ENCODE results near the gene FRS3.

FRS3 gene

DNA sequence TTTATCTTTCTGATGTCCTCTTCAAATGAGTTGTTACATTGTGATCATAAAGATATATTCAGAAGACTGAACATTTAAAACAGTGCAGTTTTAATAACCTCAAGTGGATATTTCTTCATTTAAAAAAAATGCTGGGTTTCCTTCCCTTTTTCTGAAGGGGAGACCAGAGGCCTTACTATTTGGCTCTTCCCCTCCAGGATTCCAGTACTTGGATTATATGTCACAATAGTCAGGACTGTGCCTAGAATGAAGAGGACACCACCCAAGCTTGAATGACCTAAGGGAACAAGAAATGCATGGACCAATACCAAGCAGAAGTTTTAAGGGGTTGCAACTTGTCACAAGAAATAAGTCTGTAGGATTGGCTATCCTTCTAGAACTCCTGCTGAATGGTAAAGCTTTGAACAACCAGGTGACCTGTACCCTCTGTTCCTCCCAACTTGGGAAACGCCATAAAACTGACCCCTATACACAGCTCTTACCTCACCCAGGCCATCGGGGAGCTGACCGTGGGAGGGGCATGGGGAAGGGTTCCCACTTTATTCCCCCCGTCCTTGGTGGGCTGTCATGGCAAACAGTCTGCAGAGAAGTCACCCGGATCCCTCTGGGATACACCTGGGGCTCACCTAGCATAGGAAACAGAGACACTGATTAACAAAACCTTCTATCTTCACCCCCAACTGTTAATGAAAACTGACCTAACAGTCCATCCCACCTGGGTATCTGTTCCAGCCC, 2.0 kb downstream of the FRS3 start:
- Histone ChIP-seq H3K36me3 (ENCODE audit: insufficient read depth, low read length) (peaks cover 10% of the 10 kb centered on the region; the same call in 1 of the 2 replicates), H3K4me3 (no peak overlapping the region), H3K9ac (ENCODE audit: insufficient read length) (no peak overlapping the region), H3K27ac (no peak overlapping the region), H3K9me3 (ENCODE audit: low read depth, low read length) (no peaks in the 10 kb centered on the region)
- TF ChIP-seq POLR2AphosphoS5 (IDR thresholded peaks at IDR 0.05; ENCODE audit: borderline replicate concordance, low read depth, low read length) (no peak), FOXP2 (optimal IDR thresholded peaks at IDR 0.05; ENCODE audit: control extremely low read depth, extremely low read length, insufficient read depth) (no peak), EZH2 (IDR thresholded peaks at IDR 0.05) (no peak)
- no peak for DNase-seq (ENCODE audit: low read depth, low spot score)

DNA sequence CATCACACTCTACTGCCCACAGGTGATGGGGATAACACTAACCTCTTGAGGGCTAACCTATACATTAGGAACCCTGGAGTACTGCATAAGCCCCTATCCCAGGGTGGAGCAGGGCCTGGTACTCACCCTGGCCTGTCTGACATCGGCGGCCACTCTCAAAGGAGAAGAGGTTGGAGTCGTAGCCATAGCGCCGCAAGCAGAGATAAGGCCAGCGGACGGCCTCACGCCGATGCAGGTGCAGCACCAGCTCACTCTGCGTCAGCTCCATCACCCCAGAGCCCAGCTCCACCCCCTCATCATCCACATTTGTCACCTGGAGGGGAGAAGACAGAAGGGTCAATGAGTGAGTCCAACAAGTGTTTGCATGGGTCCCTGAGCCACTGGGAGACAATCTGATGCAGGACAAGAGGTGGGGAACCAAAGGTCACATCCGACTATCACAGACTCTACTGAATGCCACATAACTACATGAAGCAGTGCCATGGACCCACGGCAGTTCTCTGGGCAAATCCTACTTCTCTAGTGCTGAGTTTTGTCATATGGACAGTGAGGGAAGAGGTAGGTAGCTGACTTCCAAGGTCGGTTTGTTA, 4.3 kb downstream of the FRS3 start:
- DNase-seq (ENCODE audit: low read depth, low spot score) = no peak
- Histone ChIP-seq H3K27ac (no peak overlapping the region), H3K9ac (ENCODE audit: insufficient read length) (no peak overlapping the region), H3K4me3 (no peak overlapping the region), H3K36me3 (ENCODE audit: insufficient read depth, low read length) (peaks cover 10% of the 10 kb centered on the region; the same call in 1 of the 2 replicates), H3K9me3 (ENCODE audit: low read depth, low read length) (no peaks in the 10 kb centered on the region)
- TF ChIP-seq EZH2 (IDR thresholded peaks at IDR 0.05) (no peak), FOXP2 (optimal IDR thresholded peaks at IDR 0.05; ENCODE audit: control extremely low read depth, extremely low read length, insufficient read depth) (no peak), POLR2AphosphoS5 (IDR thresholded peaks at IDR 0.05; ENCODE audit: borderline replicate concordance, low read depth, low read length) (no peak)

DNA sequence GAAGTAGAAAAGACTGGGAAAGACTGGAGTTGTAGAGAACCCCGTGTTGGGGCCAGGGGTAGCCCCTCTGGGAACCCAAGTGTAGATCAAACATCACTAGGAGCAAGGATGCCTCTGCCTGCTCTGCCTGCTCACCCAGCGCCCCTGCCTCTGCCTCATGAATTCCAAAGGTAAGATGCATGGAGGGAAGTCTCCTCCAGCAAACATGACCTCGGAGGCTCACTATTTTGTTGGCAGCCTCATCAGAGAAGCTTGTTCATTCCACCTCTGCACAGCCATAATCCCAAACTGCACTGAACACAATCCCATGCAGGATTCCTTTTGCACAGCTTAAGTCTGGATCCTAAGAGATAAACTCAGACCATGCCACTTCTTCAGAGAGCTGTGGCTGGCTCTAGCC, 4.9 kb downstream of the FRS3 start:
- no peak overlapping the region for H3K4me3 ChIP-seq
- peaks cover 10% of the 10 kb centered on the region; the same call in 1 of the 2 replicates for H3K36me3 ChIP-seq (ENCODE audit: insufficient read depth, low read length)
- DNase-seq (ENCODE audit: low read depth, low spot score) = no peak
- no peak for TF ChIP-seq FOXP2 (optimal IDR thresholded peaks at IDR 0.05; ENCODE audit: control extremely low read depth, extremely low read length, insufficient read depth)
- TF ChIP-seq POLR2AphosphoS5 (IDR thresholded peaks at IDR 0.05; ENCODE audit: borderline replicate concordance, low read depth, low read length) = no peak
- no peak overlapping the region for H3K27ac ChIP-seq
- no peak overlapping the region for H3K9ac ChIP-seq (ENCODE audit: insufficient read length)
- H3K9me3 ChIP-seq (ENCODE audit: low read depth, low read length) = no peaks in the 10 kb centered on the region

DNA sequence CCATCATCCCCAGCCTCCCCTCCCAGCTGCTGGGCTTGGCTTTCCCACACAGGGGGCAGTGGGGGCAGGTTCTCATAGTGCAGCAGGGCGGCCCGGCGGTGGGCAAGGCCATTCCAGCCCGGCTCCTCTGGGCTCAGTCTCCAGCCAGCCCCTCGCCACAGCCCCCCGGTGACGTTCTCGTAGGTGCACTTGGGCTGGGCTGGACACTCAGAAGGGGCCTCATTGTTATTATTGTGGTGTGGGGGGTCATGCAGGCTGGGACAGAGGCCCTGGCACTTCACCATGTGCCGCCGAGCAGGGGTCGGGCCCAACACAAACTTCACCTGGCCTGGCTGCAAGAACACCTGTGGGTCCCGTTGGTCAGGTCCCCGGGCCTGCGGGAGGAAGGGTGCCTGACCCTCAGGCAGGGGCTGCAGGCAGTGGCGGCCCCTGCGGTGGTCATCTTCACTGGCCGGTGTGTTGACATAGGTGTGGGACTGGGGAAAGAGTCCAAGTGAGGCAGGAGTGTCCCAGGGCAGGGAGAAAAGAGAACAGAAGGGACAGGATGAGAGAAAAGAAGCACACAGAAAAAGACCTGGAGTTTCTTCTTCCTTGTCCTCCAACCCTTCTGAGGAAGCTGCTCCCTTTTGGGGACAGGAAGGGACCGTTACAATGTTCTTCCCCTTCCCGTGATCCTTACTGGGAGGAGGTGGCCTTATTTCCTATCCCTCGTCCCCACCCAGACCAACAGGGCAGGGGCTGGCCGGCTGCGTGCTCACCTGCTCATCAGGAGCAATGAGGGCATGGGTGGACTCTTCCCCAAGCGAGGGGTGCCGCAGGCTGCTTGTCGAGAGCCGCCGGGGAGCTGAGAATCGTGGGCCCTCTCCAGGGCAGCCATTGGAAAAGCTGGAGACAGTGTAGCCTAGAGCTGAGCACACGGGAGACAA, 8.4 kb downstream of the FRS3 start:
- no peak for DNase-seq (ENCODE audit: low read depth, low spot score)
- H3K9ac ChIP-seq (ENCODE audit: insufficient read length) = no peak overlapping the region
- H3K36me3 ChIP-seq (ENCODE audit: insufficient read depth, low read length) = peaks cover 10% of the 10 kb centered on the region; the same call in 1 of the 2 replicates
- H3K9me3 ChIP-seq (ENCODE audit: low read depth, low read length) = no peaks in the 10 kb centered on the region
- H3K4me3 ChIP-seq = no peak overlapping the region
- H3K27ac ChIP-seq = no peak overlapping the region
- no peak for TF ChIP-seq POLR2AphosphoS5 (IDR thresholded peaks at IDR 0.05; ENCODE audit: borderline replicate concordance, low read depth, low read length)

DNA sequence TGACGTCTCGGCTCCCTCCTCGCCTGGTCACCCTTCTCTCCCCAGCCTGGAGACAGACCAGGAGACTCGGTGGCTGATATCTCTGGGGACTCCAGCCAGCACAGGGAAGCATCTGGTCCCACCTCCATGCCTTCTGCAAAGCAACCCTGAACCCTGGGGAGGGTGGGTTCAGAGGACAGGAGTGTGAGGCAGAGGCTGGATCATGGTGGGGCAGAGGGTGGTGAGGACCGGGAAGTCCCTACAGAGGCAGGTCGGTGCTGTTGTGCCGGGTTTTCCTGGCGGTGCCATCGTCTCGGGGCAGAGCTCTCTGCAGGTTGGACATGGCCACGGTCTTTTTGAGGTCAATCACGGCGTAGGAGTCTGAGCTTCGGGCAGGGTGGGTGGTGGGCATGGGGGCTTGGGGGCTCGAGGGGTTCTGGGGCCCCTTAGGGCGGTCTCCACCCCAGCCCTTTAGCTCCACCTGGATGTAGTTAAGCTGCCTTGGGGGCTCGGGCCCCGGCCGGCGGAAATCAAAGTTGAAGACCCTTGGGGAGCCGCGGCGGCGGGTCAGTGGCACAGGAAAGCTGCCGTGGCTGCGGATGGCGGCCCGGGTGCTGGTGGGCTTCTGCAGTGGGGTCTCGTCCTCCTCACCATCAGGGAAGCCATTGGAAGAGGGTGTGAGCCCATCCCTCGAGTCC, 9.2 kb downstream of the FRS3 start:
- DNase-seq (ENCODE audit: low read depth, low spot score) = no peak
- no peak for TF ChIP-seq POLR2AphosphoS5 (IDR thresholded peaks at IDR 0.05; ENCODE audit: borderline replicate concordance, low read depth, low read length)
- Histone ChIP-seq H3K27ac (no peak overlapping the region), H3K9ac (ENCODE audit: insufficient read length) (no peak overlapping the region), H3K9me3 (ENCODE audit: low read depth, low read length) (no peaks in the 10 kb centered on the region), H3K36me3 (ENCODE audit: insufficient read depth, low read length) (peaks cover 10% of the 10 kb centered on the region; the same call in 1 of the 2 replicates), H3K4me3 (no peak overlapping the region)

DNA sequence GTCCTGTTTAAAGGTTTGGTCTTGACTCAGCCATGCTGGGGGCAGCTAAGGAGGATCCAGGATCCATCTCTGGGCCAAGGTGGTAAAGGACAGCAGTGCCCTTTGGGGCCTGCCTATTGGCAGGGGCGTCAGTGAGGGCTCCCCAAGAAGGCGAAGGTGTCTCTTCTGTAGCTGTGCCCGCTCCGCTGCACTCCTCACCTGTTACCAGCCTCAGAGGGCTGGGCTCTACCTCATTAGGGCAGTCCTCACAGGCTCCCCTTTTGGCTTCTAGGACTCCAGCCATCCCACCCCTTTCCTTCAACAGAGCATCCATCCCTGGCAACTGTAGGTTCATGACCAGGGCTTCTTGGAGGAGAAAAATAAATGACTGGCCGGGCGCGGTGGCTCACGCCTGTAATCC, 10.3 kb downstream of the FRS3 start:
- Histone ChIP-seq H3K36me3 (ENCODE audit: insufficient read depth, low read length) (peaks cover 2% of the 10 kb centered on the region; the same call in 1 of the 2 replicates), H3K9ac (ENCODE audit: insufficient read length) (no peak overlapping the region), H3K4me3 (no peak overlapping the region), H3K9me3 (ENCODE audit: low read depth, low read length) (no peaks in the 10 kb centered on the region), H3K27ac (no peak overlapping the region)
- no peak for DNase-seq (ENCODE audit: low read depth, low spot score)
- TF ChIP-seq EZH2 (IDR thresholded peaks at IDR 0.05) (no peak), POLR2AphosphoS5 (IDR thresholded peaks at IDR 0.05; ENCODE audit: borderline replicate concordance, low read depth, low read length) (no peak), FOXP2 (optimal IDR thresholded peaks at IDR 0.05; ENCODE audit: control extremely low read depth, extremely low read length, insufficient read depth) (no peak)

DNA sequence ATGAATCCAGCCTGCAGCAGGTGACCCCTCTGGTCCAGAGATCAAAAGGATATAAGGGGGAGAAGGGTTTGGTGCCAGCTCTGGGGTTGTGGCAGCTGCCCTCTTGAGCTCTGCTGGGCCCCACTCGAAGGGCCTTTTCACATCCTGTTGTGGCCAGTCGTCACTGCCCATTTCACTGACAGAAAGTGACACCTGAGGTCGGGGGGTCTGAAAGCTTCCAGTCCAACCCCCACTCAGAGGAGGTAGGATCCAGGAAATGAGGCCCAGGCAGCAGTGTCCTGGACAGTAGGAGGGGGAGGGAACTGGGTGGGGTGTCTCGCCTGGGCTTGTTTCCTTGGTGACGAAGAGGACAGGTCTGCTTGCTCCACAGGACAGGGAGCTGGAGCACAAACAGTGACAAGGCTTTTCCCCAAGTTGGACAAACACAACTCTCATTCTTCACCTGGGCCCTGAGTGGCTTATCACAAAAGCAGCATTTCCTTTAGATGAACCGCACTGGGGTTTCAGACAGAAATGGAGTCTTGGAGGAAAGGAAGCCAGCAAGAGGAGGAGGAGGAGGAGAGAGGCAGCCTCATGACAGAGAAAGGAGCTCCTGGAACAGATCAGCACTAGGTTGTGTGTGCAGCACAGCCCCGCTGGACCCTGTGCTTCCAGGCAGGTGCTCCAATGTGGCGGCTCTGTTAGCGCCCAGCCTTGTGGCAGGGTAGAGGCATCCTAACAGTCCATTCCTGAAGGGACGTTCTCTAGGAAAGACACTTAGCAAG, 11.0 kb downstream of the FRS3 start:
- no peak for TF ChIP-seq POLR2AphosphoS5 (IDR thresholded peaks at IDR 0.05; ENCODE audit: borderline replicate concordance, low read depth, low read length)
- no peak for TF ChIP-seq FOXP2 (optimal IDR thresholded peaks at IDR 0.05; ENCODE audit: control extremely low read depth, extremely low read length, insufficient read depth)
- no peak for TF ChIP-seq EZH2 (IDR thresholded peaks at IDR 0.05)
- Histone ChIP-seq H3K4me3 (no peak overlapping the region), H3K9me3 (ENCODE audit: low read depth, low read length) (no peaks in the 10 kb centered on the region), H3K36me3 (ENCODE audit: insufficient read depth, low read length) (no peaks in the 10 kb centered on the region; the same call in 1 of the 2 replicates), H3K9ac (ENCODE audit: insufficient read length) (no peak overlapping the region), H3K27ac (no peak overlapping the region)
- no peak for DNase-seq (ENCODE audit: low read depth, low spot score)
